LNCaP clone FGC (cell line): ENCODE measurements around the gene ITPA.

Source experiments
- DNase-seq: peaks from one replicate; pipeline ENCODE4 v3.0.0-alpha.2; 2011; ENCODE audit warnings: low read depth
- H3K4me3 ChIP-seq: 2 replicates; pipeline ENCODE4 v1.5.1; 2011; ENCODE audit warnings: mild to moderate bottlenecking, low read depth, low read length, control low read depth
- CTCF ChIP-seq: IDR thresholded peaks from 2 replicates; pipeline ENCODE4 v1.5.1; 2012; ENCODE audit warnings: mild to moderate bottlenecking; ENCODE audit not compliant: control insufficient read depth, insufficient read depth; ENCODE audit errors: extremely low read depth

The ITPA gene

DNA sequence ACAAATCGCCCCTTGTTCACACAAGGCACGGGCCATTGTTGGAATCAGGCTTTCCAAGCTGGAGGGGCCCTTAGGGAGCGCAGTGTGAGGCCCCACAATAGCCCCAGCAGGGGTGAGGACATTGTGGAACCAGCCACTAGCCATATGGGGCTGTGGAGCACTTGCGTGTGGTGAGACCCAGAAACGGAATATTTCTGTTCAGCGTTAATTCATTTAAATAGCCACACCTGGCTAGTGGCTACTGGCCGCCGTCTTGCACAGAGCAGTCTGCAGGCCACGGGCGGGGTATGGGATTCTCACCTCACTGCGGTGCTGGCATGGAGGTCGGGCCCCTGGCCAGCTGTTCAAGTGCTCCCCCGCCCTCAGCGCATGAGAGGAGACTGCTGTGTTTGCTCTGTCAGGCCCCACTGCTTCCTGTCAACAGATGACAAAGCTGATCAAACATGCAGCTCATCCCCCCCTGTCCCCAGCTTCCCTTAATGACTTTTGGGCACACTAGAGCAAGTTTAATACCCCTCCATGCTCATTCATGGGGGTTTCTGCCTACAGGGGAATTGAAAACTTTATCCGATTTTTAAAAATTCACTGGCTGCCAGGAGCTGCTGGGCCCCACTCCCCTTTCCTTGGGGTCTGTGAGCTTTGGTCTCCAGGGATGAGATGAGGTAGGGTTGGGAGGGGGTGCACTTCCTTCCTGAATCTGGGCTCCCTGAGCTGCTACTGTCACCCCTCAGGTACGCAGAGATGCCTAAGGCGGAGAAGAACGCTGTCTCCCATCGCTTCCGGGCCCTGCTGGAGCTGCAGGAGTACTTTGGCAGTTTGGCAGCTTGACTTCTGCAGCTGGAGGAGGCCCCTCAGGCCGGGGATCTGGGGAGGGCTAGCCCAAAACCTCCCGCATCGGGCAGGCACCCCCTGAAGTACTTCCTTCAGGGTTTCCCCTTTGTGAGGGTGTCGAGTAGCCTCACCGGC lies 13.6 kb downstream of the ITPA start:
- no peak overlapping the region for H3K4me3 ChIP-seq
- no peak for TF ChIP-seq CTCF
- peak; percentile 67 for DNase-seq

GRCh38 chr20:3223651-3223993 lies 14.3 kb downstream of the ITPA start:
- no peak overlapping the region for H3K4me3 ChIP-seq
- no peak for TF ChIP-seq CTCF
- no peak for DNase-seq

DNA sequence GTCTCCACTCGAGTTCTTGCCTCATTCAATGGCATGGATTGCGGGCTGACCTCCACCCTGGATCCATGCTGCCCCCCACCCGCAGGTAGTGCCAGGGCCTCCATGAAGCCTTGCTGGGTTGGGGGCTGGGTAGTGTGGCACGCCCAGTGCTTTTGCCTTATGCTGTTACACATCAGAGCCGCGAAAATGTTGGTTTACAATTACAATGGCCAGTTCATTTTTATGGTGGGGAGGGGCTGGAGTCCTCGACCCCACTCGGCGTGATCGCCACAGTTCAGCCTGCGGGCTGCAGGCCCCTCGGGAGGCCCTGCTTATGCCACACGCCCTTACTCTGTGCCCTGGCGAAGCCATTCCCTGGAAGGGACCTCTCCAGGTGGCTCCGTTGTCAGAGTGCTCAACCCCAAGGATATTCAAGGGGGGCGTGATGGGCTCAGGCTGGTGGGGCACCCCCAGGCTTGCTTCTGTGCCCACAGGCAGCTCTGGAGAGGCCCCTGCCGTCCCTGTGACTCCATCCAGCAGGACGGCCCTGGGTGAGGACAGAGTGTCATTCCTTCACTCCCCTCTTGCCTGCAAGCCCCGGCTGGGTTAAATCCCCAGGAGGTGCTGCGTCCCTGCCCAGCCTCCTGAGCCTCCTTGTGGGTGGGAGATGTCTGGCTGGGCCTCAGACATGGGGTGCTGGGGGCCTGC lies 14.8 kb downstream of the ITPA start:
- H3K4me3 ChIP-seq, result no peak overlapping the region
- no peak for DNase-seq
- no peak for TF ChIP-seq CTCF

DNA sequence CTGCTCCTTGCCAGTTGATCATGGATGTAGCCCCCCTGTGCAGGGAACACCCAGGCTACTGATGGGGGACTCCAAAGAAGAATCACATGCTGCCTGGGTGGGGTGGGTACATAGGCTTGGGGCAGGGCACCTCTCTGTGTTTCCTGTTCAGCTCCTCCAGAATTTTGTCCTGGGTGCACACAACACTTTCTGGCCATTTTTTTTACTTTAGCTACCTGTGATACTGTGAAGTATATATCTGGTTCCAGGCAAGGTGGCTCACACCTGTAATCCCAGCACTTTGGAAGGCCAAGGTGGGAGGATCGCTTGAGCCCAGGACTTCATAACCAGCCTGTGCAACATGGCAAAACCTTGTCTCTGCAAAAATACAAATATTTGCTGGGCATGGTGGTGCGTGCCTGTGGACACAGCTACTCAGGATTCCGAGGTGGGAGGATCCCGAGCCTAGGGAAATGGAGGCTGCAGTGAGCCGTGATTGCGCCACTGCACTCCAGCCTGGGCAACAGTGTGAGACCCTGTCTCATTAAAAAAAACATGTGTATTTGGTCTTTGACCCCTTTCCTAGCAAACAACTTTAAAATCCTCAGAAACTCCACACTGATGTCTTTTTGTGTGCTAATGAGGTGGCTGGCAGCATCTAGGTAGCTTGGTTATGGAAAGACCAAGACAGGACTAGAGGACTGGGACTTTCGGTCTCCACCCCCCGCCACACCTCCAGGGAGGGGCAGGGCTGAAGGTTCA lies 15.6 kb downstream of the ITPA start:
- DNase-seq, result no peak
- no peak for TF ChIP-seq CTCF
- H3K4me3 ChIP-seq, result no peak overlapping the region

- DNase-seq, result no peak
- H3K4me3 ChIP-seq, result no peak overlapping the region
- no peak for TF ChIP-seq CTCF
These were observed 16.8 kb downstream of the ITPA start for GRCh38 chr20:3226093-3226492.

GRCh38 chr20:3226864-3227263 lies 17.6 kb downstream of the ITPA start:
- TF ChIP-seq CTCF, result no peak
- DNase-seq, result no peak

More at GRCh38 chr20:3226864-3227263, 17.6 kb downstream of the ITPA start:
- H3K4me3 ChIP-seq, result no peak overlapping the region
